Measurements from ENCODE around the gene FBLN1.
"Not testable (repeated sequence)": the region's sequence is repeated elsewhere in the genome, so short reads cannot be mapped to it uniquely, and the experiment has no call there.

Gene FBLN1

GRCh38 chr22:45491841-45492240, 10.8 kb upstream of the FBLN1 start:
- intact Hi-C loops (cut with DNase I; ENCODE audit: low total_unique reads): no loop called here

GRCh38 chr22:45493286-45493771, 9.4 kb upstream of the FBLN1 start:
- intact Hi-C loops (cut with DNase I; ENCODE audit: low total_unique reads): no loop called here
- TF ChIP-seq, protein P1, sequence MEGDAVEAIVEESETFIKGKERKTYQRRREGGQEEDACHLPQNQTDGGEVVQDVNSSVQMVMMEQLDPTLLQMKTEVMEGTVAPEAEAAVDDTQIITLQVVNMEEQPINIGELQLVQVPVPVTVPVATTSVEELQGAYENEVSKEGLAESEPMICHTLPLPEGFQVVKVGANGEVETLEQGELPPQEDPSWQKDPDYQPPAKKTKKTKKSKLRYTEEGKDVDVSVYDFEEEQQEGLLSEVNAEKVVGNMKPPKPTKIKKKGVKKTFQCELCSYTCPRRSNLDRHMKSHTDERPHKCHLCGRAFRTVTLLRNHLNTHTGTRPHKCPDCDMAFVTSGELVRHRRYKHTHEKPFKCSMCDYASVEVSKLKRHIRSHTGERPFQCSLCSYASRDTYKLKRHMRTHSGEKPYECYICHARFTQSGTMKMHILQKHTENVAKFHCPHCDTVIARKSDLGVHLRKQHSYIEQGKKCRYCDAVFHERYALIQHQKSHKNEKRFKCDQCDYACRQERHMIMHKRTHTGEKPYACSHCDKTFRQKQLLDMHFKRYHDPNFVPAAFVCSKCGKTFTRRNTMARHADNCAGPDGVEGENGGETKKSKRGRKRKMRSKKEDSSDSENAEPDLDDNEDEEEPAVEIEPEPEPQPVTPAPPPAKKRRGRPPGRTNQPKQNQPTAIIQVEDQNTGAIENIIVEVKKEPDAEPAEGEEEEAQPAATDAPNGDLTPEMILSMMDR (IDR thresholded peaks at IDR 0.05): no peak
- no peaks in the 10 kb centered on the region for H3K9me3 ChIP-seq
- H3K27ac ChIP-seq: no peak overlapping the region
- peaks cover 0 to 6% (median 0%) of the 10 kb centered on the region in 4 donors for H3K4me1 ChIP-seq
- no peaks in the 10 kb centered on the region for H3K27me3 ChIP-seq
- peak; percentile 78 to 84 for DNase-seq
- no peaks in the 10 kb centered on the region for H3K36me3 ChIP-seq
- no peak overlapping the region for H3K4me3 ChIP-seq

More at GRCh38 chr22:45491841-45492240, 10.8 kb upstream of the FBLN1 start:
- no peak overlapping the region for H3K4me3 ChIP-seq
- H3K27ac ChIP-seq: no peak overlapping the region
- H3K4me1 ChIP-seq: peaks cover 0 to 6% (median 0%) of the 10 kb centered on the region in 4 donors
- TF ChIP-seq, protein P1 (IDR thresholded peaks at IDR 0.05): no peak
- DNase-seq: peak in 1 of 2 donors; percentile 13
- H3K36me3 ChIP-seq: no peaks in the 10 kb centered on the region
- H3K27me3 ChIP-seq: no peaks in the 10 kb centered on the region
- H3K9me3 ChIP-seq: no peaks in the 10 kb centered on the region

DNA sequence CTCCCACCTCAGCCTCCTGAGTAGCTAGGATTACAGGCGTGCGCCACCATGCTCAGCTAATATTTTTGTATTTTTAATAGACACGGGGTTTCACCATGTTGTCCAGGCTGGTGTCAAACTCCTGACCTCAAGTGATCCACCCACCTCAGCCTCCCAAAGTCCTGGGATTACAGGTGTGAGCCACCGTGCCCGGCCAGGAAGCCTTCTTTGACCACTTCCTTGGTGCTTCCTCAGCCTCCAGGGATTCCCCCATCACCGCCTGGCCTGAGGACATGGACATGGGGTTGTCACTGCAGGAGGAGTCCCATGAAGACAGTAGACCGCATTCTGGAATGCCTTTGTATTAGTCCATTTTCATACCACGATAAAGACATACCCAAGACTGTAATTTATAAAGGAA, 8.4 kb upstream of the FBLN1 start:
- peak in 1 of 2 donors; percentile 63 for DNase-seq
- H3K36me3 ChIP-seq; H3K4me3 ChIP-seq; H3K4me1 ChIP-seq; H3K27ac ChIP-seq; H3K9me3 ChIP-seq; H3K27me3 ChIP-seq; intact Hi-C loops (cut with DNase I; ENCODE audit: low total_unique reads): not testable (repeated sequence)

DNA sequence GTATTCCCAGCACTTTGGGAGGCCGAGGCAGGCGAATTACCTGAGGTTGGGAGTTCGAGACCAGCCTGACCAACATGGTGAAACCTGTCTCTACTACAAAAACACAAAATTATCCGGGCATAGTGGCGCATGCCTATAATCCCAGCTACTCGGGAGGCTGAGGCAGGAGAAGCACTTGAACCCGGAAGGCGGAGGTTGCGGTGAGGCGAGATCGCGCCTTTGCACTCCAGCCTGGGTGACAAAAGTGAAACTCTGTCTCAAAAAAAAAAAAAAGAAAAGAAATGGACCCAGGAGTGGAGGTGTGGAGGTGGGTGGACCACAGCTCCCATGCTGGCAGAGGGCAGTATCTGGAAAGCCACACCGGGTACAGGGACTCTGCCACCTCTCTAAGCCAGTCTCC, 7.1 kb upstream of the FBLN1 start:
- DNase-seq: peak in 1 of 2 donors; percentile 51
- H3K27me3 ChIP-seq; H3K27ac ChIP-seq; H3K36me3 ChIP-seq; H3K9me3 ChIP-seq; H3K4me3 ChIP-seq; intact Hi-C loops (cut with DNase I; ENCODE audit: low total_unique reads); H3K4me1 ChIP-seq: not testable (repeated sequence)

DNA sequence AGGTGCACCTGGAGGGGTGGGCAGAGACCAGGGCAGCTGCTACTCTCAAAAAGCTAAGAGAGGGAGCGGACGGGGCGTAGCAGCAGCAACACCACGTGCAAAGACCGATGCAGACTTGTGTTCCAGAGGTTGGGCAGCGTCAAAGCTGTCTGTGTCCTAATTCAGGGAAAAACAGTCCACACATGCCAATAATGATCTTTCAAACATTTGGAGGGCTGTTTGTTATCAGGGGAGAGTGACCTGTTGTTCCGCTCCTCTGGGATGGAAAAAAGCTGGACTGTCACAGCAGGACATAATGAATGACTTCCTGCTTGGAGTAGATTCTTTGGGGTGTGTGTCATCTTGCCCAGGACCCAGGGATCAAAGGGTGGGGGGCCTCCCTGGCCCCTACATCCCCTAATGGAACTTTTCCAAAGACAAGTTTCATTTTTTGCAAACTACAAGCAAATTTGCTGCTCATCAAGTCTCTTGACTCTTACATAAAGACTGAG, 6.2 kb upstream of the FBLN1 start:
- Histone ChIP-seq H3K4me3 (no peak overlapping the region), H3K4me1 (peaks cover 0 to 6% (median 0%) of the 10 kb centered on the region in 4 donors), H3K27me3 (no peaks in the 10 kb centered on the region), H3K36me3 (no peaks in the 10 kb centered on the region), H3K9me3 (no peaks in the 10 kb centered on the region), H3K27ac (no peak overlapping the region)
- intact Hi-C loops (cut with DNase I; ENCODE audit: low total_unique reads): no loop called here
- DNase-seq: peak; percentile 64 to 72
- TF ChIP-seq, protein P1 (IDR thresholded peaks at IDR 0.05): no peak

- DNase-seq: peak in 1 of 2 donors; percentile 20
- intact Hi-C loops (cut with DNase I; ENCODE audit: low total_unique reads): no loop called here
- H3K27ac ChIP-seq: no peak overlapping the region
- no peaks in the 10 kb centered on the region for H3K9me3 ChIP-seq
- peaks cover 0 to 10% of the 10 kb centered on the region in 2 donors for H3K27me3 ChIP-seq
- peaks cover 0 to 11% (median 4%) of the 10 kb centered on the region in 4 donors for H3K4me1 ChIP-seq
- TF ChIP-seq, protein P1 (IDR thresholded peaks at IDR 0.05): no peak
- no peaks in the 10 kb centered on the region for H3K36me3 ChIP-seq
- no peak overlapping the region for H3K4me3 ChIP-seq
Observed at GRCh38 chr22:45497351-45498145, 5.1 kb upstream of the FBLN1 start.

All from tibial artery (tissue), 4 donors.